Spleen (tissue), 11 donors: ENCODE measurements around the gene NPAS4. TPM values are rescaled to one million over a fixed set of nuclear protein-coding genes. Genes with fewer than 3 reads are reported as not detected.

Experiments
- DNase-seq: peaks from one replicate; pipeline ENCODE4 v3.0.0-alpha.2; 2020
- H3K27ac ChIP-seq, 8 donors: fragments of 200-600 bp; sonication (generic) in 7 of 8; 1 replicate in 4 of 8; 2 replicates in 4 of 8; pipeline versions ENCODE4 v1.5.0 to v1.8.0; 2016 to 2021; ENCODE audit warnings: inconsistent platforms in 4 of 8, mild to moderate bottlenecking in 4 of 8, moderate library complexity in 1 of 8
- H3K27me3 ChIP-seq, 7 donors: fragments of 200-600 bp; sonication (generic) in 6 of 7; replicated peaks in 1 of 7; 1 replicate in 4 of 7; 2 replicates in 3 of 7; pipeline versions ENCODE4 v1.5.0 to v1.8.0; 2016 to 2021; ENCODE audit warnings: inconsistent platforms in 3 of 7, mild to moderate bottlenecking in 1 of 7
- H3K36me3 ChIP-seq, 6 donors: fragments of 200-600 bp; sonication (generic) in 5 of 6; 1 replicate in 4 of 6; 2 replicates in 2 of 6; pipeline versions ENCODE4 v1.5.0 to v1.8.0; 2016 to 2021; ENCODE audit warnings: inconsistent platforms in 2 of 6
- H3K4me1 ChIP-seq, 6 donors: fragments of 200-600 bp; sonication (generic) in 5 of 6; 1 replicate in 3 of 6; 2 replicates in 3 of 6; pipeline versions ENCODE4 v1.5.0 to v1.8.0; 2016 to 2021; ENCODE audit warnings: inconsistent platforms in 3 of 6
- H3K4me3 ChIP-seq, 8 donors: fragments of 200-600 bp; sonication (generic) in 7 of 8; 1 replicate in 4 of 8; 2 replicates in 4 of 8; pipeline versions ENCODE4 v1.5.0 to v1.8.0; 2016 to 2021; ENCODE audit warnings: inconsistent platforms in 4 of 8, mild to moderate bottlenecking in 4 of 8, moderate library complexity in 2 of 8
- H3K9me3 ChIP-seq, 8 donors: fragments of 200-600 bp; sonication (generic) in 7 of 8; 1 replicate in 4 of 8; 2 replicates in 4 of 8; pipeline versions ENCODE4 v1.5.0 to v1.8.0; 2016 to 2021; ENCODE audit warnings: inconsistent platforms in 4 of 8
- POLR2A ChIP-seq, 3 donors: fragments of 450-650 bp; IDR thresholded peaks; one replicate each; pipeline ENCODE4 v1.5.1; 2017; ENCODE audit warnings: antibody characterized with exemption in 3 of 3, mild to moderate bottlenecking in 1 of 3
- POLR2AphosphoS5 ChIP-seq, 3 donors: sonication (generic); formaldehyde crosslinking; IDR thresholded peaks; one replicate each; pipeline ENCODE4 v1.5.1; 2017; ENCODE audit warnings: antibody characterized with exemption in 3 of 3
- WGBS, 5 donors: extraction: QIAGEN DNeasy Blood & Tissue Kit in 3 of 5; methylation state at CpG; one replicate each; pipeline versions ENCODE4 v1.1.5 to v1.1.7; 2013 to 2018; 5-methylcytosine and 5-hydroxymethylcytosine counted together
- intact Hi-C: fragments of 100-400 bp; cut with DNase I; formaldehyde crosslinking; loops from one replicate; pipeline ENCODE4 v1.15.0; 2023; ENCODE audit warnings: low total_unique reads
- polyA plus RNA-seq, 3 donors: library from polyadenylated mRNA; stranded (reverse); fragments of 200-250 nt; gene quantifications; one replicate each; pipeline ENCODE4 v1.2.1, GENCODE V29; 2013
- total RNA-seq, 7 donors: library from RNA; depleted of rRNA in 3 of 7; stranded (reverse); fragments of >200 nt in 3 of 7; fragmentation: NEBNext Ultra II Directional in 4 of 7; extraction: Animal tissue kit (Norgen Biotek cat#: 25700) in 4 of 7; gene quantifications; one replicate each; pipeline versions ENCODE4 v1.1.0 to v1.2.1, GENCODE V29; 2016 to 2021
- TF ChIP-seq, protein P1 (sequence below), 11 experiments: fragments of 200-600 bp in 7 of 11; fragments of 450-650 bp in 4 of 11; sonication (generic) in 4 of 11; IDR thresholded peaks in 8 of 11; conservative IDR thresholded peaks in 3 of 11; 1 replicate in 7 of 11; 2 replicates in 4 of 11; pipeline versions ENCODE4 v1.4.0 to v1.8.0; 2016 to 2021; ENCODE audit warnings: antibody characterized with exemption in 11 of 11, inconsistent platforms in 4 of 11, mild to moderate bottlenecking in 1 of 11
- donor health status: healthy with polysubstance abuse.
- donor health status: DM: no; HTN: no; CAD: no; lungs with moderate emphysema.
- donor health status: DM: no; HTN: no; CAD: no.
- donor health status: Bipolar disorder and iron deficiency.
- donor health status: healthy.
- donor health status: DM: no; HTN: no; CAD: no.
- donor health status: DM: yes; HTN: yes; CAD: no.

The NPAS4 gene
- total and polyA plus RNA-seq, 10 donors = 0.11 to 0.72 (median 0.24) TPM; not detected in 6

DNA sequence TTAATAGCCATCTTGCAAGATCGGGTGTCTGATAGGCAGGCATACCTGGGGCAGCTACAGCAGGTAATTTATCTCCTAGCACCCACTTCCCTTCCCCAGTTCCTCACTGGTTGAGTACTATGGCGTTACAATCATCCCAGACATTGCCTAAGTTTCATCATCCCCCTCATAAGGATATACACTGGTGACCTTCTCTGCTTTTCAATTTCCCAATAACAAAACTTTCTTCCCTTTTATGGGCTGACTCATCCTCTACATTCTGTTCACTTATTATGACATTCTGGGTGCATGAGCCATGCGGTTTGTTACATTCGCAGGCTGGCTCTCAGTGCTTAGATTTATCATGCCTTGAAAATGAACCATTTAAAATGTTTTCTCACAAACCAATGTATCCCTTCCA lies 22.8 kb downstream of the NPAS4 start:
- WGBS, 5 donors = 48 to 84% (median 64%) methylated on average over 4 of the region's 4 CpGs
- intact Hi-C loops = no loop called here
- H3K27me3 ChIP-seq = peaks cover 0 to 4% (median 0%) of the 10 kb centered on the region in 7 donors

DNA sequence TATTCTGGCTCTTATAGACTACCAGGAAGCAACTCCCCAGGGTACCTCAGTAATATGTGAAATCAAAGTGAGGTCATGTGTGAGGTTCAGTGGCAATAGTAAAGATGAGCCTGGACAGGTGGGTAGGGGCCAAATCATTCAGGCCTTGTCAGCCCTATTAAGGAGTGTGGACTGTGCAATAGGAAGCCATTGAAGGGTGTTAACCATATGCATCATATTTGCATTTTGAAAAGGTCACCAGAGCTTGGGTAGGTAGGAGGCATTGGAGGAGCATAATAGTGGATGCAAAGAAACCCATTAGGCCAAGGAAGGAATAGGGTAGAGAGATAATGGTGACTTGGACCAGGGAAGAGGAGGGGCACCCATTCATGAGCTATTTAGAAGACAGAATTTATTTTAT lies 26.2 kb downstream of the NPAS4 start:
- Histone ChIP-seq H3K4me1 (no peaks in the 10 kb centered on the region), H3K9me3 (peaks cover 0 to 25% (median 19%) of the 10 kb centered on the region in 8 donors), H3K36me3 (no peaks in the 10 kb centered on the region), H3K27me3 (no peaks in the 10 kb centered on the region), H3K4me3 (no peak overlapping the region), H3K27ac (no peak overlapping the region)
- intact Hi-C loops = no loop called here
- TF ChIP-seq POLR2A (IDR thresholded peaks at IDR 0.05) (no peak), POLR2AphosphoS5 (IDR thresholded peaks at IDR 0.05) (no peak)
- TF ChIP-seq, protein P1, sequence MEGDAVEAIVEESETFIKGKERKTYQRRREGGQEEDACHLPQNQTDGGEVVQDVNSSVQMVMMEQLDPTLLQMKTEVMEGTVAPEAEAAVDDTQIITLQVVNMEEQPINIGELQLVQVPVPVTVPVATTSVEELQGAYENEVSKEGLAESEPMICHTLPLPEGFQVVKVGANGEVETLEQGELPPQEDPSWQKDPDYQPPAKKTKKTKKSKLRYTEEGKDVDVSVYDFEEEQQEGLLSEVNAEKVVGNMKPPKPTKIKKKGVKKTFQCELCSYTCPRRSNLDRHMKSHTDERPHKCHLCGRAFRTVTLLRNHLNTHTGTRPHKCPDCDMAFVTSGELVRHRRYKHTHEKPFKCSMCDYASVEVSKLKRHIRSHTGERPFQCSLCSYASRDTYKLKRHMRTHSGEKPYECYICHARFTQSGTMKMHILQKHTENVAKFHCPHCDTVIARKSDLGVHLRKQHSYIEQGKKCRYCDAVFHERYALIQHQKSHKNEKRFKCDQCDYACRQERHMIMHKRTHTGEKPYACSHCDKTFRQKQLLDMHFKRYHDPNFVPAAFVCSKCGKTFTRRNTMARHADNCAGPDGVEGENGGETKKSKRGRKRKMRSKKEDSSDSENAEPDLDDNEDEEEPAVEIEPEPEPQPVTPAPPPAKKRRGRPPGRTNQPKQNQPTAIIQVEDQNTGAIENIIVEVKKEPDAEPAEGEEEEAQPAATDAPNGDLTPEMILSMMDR (IDR thresholded peaks at IDR 0.05 in 8 of 11, conservative IDR thresholded peaks at IDR 0.05 in 3 of 11) = no peak
- no peak for DNase-seq

More for the DNA sequence above, 22.8 kb downstream of the NPAS4 start:
- DNase-seq = no peak
- Histone ChIP-seq H3K27ac (peak overlapping the region in 4 of 8 donors; percentile 44 to 65 (median 52)), H3K36me3 (no peaks in the 10 kb centered on the region), H3K4me1 (peaks cover 0 to 4% (median 0%) of the 10 kb centered on the region in 6 donors), H3K9me3 (peaks cover 0 to 25% (median 19%) of the 10 kb centered on the region in 8 donors), H3K4me3 (no peak overlapping the region)
- no peak for TF ChIP-seq POLR2A (IDR thresholded peaks at IDR 0.05)
- TF ChIP-seq, protein P1 (IDR thresholded peaks at IDR 0.05 in 8 of 11, conservative IDR thresholded peaks at IDR 0.05 in 3 of 11) = no peak
- no peak for TF ChIP-seq POLR2AphosphoS5 (IDR thresholded peaks at IDR 0.05)

DNA sequence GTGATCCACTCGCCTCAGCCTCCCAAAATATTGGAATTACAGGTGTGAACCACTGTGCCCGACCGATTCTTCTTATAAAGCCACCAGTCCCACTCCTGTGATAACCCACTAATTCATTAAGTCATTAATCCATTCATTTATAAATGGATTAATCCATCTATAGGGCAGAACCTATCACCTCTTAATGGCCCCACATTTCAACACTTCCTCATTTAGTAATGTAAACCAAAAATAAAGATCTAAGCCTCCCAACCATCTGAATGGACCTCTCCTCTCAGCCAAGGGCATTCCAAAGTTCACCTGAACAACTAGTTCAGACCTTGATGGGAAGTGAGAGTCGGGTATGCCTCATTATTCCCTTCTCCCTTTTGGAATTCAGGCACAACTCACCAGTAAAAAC lies 27.7 kb downstream of the NPAS4 start:
- 73 to 86% (median 78%) methylated on average over 4 of the region's 4 CpGs for WGBS, 5 donors
- Histone ChIP-seq H3K4me3 (no peak overlapping the region), H3K9me3 (peaks cover 0 to 12% (median 9%) of the 10 kb centered on the region in 8 donors), H3K27ac (no peak overlapping the region), H3K4me1 (no peaks in the 10 kb centered on the region), H3K36me3 (no peaks in the 10 kb centered on the region), H3K27me3 (no peaks in the 10 kb centered on the region)
- TF ChIP-seq POLR2A (IDR thresholded peaks at IDR 0.05) (no peak), POLR2AphosphoS5 (IDR thresholded peaks at IDR 0.05) (no peak)
- TF ChIP-seq, protein P1 (IDR thresholded peaks at IDR 0.05 in 8 of 11, conservative IDR thresholded peaks at IDR 0.05 in 3 of 11) = no peak
- intact Hi-C loops = no loop called here
- DNase-seq = no peak

DNA sequence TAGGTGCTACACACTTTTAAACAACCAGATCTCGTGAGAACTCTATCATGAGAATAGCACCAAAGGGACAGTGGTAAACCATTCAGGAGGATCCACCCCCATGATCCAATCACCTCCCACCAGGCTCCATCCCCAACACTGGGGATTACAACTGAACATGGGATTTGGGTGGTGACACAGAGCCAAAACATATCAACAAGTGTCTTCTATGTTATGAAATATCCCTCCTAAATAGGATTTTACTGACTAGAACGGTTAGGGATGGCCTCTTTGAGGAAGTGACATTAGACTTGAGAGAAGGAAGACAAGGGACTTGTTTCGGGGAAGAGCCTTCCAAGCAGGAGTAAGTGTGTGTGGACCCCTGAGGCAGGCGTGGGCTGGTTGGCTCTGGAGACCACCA lies 29.7 kb downstream of the NPAS4 start:
- Histone ChIP-seq H3K36me3 (no peaks in the 10 kb centered on the region), H3K27ac (no peak overlapping the region), H3K9me3 (no peaks in the 10 kb centered on the region), H3K4me1 (no peaks in the 10 kb centered on the region), H3K27me3 (no peaks in the 10 kb centered on the region), H3K4me3 (no peak overlapping the region)
- no peak for DNase-seq
- TF ChIP-seq POLR2AphosphoS5 (IDR thresholded peaks at IDR 0.05) = no peak
- no peak for TF ChIP-seq POLR2A (IDR thresholded peaks at IDR 0.05)
- TF ChIP-seq, protein P1 (IDR thresholded peaks at IDR 0.05 in 8 of 11, conservative IDR thresholded peaks at IDR 0.05 in 3 of 11) = no peak
- intact Hi-C loops = no loop called here
- WGBS, 5 donors = 45 to 68% (median 58%) methylated on average over 4 of the region's 4 CpGs
